GM21825 (cell line): ENCODE data around the gene AHNAK2.

Experiments
- ATAC-seq: cut with Tn5 transposase; IDR thresholded peaks from one replicate; pipeline ENCODE4 v1.9.1; 2021; ENCODE audit warnings: mild to moderate bottlenecking, moderate library complexity; ENCODE audit not compliant: unreplicated experiment

The AHNAK2 gene

GRCh38 chr14:104973385-104974145 lies 4.6 kb downstream of the AHNAK2 start:
- no peak for ATAC-seq

- ATAC-seq: no peak
These were observed 5.1 kb downstream of the AHNAK2 start for GRCh38 chr14:104973135-104973384.

GRCh38 chr14:104972301-104973134 lies 5.7 kb downstream of the AHNAK2 start:
- no peak for ATAC-seq

- no peak for ATAC-seq
These were observed 6.5 kb downstream of the AHNAK2 start for GRCh38 chr14:104971447-104972240.

GRCh38 chr14:104970231-104971068 lies 7.7 kb downstream of the AHNAK2 start:
- ATAC-seq: no peak

GRCh38 chr14:104969741-104970230 lies 8.4 kb downstream of the AHNAK2 start:
- ATAC-seq: no peak

- no peak for ATAC-seq
These were observed 9.4 kb downstream of the AHNAK2 start for GRCh38 chr14:104968541-104969401.

GRCh38 chr14:104968153-104968527 lies 10.0 kb downstream of the AHNAK2 start:
- no peak for ATAC-seq

- no peak for ATAC-seq
These were observed 10.6 kb downstream of the AHNAK2 start for GRCh38 chr14:104967386-104968152.

GRCh38 chr14:104966981-104967385 lies 11.2 kb downstream of the AHNAK2 start:
- no peak for ATAC-seq

- ATAC-seq: no peak
These were observed 11.8 kb downstream of the AHNAK2 start for GRCh38 chr14:104966261-104966865.

- no peak for ATAC-seq
These were observed 12.5 kb downstream of the AHNAK2 start for GRCh38 chr14:104965561-104966231.

GRCh38 chr14:104964546-104964945 lies 13.6 kb downstream of the AHNAK2 start:
- ATAC-seq: no peak

GRCh38 chr14:104957146-104958113 lies 20.7 kb downstream of the AHNAK2 start:
- ATAC-seq: no peak

- no peak for ATAC-seq
These were observed 21.8 kb downstream of the AHNAK2 start for GRCh38 chr14:104956290-104956890.

GRCh38 chr14:104955396-104955770 lies 22.8 kb downstream of the AHNAK2 start:
- no peak for ATAC-seq
